ENCODE data around the gene SPAAR. TPM values are rescaled to one million over a fixed set of nuclear protein-coding genes. Genes with fewer than 3 reads are reported as not detected.

The SPAAR gene
- total RNA-seq, result not detected in 2 replicates

GRCh38 chr9:35909274-35909673 lies at the start of gene SPAAR:
Gene SPAAR, plus strand, starts transcription at chr9:35909490. Its CDS starts 974 bp downstream, at chr9:35910464.

DNA sequence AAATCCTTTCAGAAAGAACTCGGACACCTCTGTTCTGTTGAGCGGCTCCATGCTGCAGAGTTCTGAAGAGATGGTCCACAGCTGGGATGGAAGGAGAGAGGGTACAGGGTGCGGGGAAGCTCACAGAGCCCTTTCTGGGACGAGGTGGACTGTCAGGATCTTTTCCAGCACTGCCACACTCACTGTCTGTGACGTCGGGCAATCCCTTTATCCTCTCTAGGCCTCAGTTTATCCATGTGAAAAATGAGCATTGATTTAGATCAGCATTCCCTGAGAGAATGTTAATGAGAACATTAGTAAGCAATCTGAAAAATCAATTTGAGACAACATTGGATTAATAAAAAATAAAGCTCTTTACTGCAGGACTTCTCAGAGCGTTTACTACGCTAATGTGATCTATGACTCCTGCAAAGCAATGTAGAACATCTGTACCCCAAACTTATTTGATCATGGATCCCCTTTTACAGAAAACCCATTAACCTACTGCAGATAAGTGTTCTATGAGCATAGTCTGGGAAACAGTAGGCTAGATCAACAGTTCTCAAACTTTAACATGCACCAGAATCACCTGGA lies 38.9 kb upstream of the SPAAR start, which contains the start of gene OR13J1:
Gene OR13J1, minus strand, starts transcription at position 51 of the 573 bp plus-strand sequence. Its CDS starts 0 bp downstream, at position 51.

DNA sequence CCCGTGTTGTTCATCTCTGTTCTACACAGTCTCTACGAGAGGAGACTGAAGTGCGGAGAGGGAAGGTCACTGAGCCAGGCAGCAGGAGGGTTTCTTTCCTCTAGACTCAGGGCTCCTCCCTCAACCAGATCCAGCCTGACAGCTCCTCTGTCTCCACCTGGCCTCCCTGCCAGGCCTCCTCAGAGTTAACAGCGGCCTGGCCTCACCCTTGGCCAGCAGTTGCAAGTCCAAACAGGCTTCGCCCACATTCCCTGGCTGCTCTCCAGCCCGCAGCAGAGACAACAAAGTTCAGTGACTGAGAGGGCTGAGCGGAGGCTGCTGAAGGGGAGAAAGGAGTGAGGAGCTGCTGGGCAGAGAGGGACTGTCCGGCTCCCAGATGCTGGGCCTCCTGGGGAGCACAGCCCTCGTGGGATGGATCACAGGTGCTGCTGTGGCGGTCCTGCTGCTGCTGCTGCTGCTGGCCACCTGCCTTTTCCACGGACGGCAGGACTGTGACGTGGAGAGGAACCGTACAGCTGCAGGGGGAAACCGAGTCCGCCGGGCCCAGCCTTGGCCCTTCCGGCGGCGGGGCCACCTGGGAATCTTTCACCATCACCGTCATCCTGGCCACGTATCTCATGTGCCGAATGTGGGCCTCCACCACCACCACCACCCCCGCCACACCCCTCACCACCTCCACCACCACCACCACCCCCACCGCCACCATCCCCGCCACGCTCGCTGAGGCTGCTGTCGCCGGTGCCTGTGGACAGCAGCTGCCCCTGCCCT lies 3.2 kb upstream of the SPAAR start, which contains the start of gene HRCT1:
Gene HRCT1, plus strand, starts transcription at position 291 of the 768 bp plus-strand sequence. Its CDS starts 86 bp downstream, at position 377.

DNA sequence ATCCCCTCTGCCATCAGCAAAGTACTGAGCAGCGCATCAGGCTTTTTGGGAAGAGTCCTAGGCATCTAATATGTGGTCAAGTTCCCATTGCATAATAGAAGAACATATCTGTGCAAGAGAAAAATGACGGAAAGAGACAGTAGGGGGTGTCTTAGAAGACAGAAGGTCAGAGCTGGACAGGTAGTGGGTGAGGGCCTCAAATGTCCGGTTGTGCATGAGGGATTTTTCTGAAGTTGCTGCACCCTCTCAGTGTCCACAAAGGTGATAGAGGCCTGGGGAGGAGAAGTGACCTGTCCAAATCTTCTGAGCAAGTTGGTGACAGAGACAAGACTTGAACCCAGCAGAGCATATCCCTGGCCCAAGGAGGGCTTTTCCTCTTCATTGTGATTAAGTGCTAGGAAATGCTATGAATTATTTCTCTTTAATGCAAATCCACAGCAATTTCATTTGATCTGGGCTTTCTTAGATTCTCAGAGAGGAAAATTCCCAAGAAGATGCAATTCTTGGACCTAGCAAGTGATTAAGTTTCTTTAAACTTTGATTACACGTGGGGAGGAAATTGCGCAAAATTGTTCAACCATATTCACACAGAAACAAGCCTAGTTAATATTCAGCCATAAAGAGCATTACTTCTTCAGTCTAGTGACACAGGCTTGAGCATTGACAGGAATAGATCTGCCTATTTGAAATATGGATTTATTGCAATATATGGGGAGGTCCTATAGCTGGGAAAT lies 49.0 kb downstream of the SPAAR start, which contains the start of gene OR2S2:
Gene OR2S2, minus strand, starts transcription at position 51 of the 734 bp plus-strand sequence. CDS start 56 bp downstream, outside the sequence.

Other genes with a start within 250 kb of the SPAAR start
- gene ARHGEF39, start 244.3 kb upstream of the SPAAR start, total RNA-seq, result 7.8 and 23.5 TPM in 2 replicates
- gene CA9, start 235.6 kb upstream of the SPAAR start, total RNA-seq, result 0.23 and 2.1 TPM in 2 replicates
- gene TPM2, start 219.6 kb upstream of the SPAAR start, total RNA-seq, result 53.1 and 157 TPM in 2 replicates
- 141 and 149 TPM in 2 replicates for gene TLN1, start 177.3 kb upstream of the SPAAR start, total RNA-seq
- 47.2 and 49.3 TPM in 2 replicates for gene CREB3, start 176.8 kb upstream of the SPAAR start, total RNA-seq
- gene GBA2, start 160.3 kb upstream of the SPAAR start, total RNA-seq, result 17.4 and 17.6 TPM in 2 replicates
- gene RGP1, start 160.2 kb upstream of the SPAAR start, total RNA-seq, result 13.8 and 19.1 TPM in 2 replicates
- not detected in 2 replicates for gene MSMP, start 155.2 kb upstream of the SPAAR start, total RNA-seq
- 6.2 and 14.6 TPM in 2 replicates for gene NPR2, start 117.9 kb upstream of the SPAAR start, total RNA-seq
- gene SPAG8, start 97.2 kb upstream of the SPAAR start, total RNA-seq, result 0.04 TPM in 1 of 2 replicates, not detected in the other
- 25.4 and 28.3 TPM in 2 replicates for gene HINT2, start 94.4 kb upstream of the SPAAR start, total RNA-seq
- not detected in 2 replicates for gene FAM221B, start 80.8 kb upstream of the SPAAR start, total RNA-seq
- 1.1 and 3.7 TPM in 2 replicates for gene TMEM8B, start 80.3 kb upstream of the SPAAR start, total RNA-seq
- not detected in 2 replicates for gene OR13J1, start 39.1 kb upstream of the SPAAR start, total RNA-seq
- 0.68 and 1.0 TPM in 2 replicates for gene HRCT1, start 3.3 kb upstream of the SPAAR start, total RNA-seq
- not detected in 2 replicates for gene OR2S2, start 48.7 kb downstream of the SPAAR start, total RNA-seq
- gene RECK, start 127.4 kb downstream of the SPAAR start, total RNA-seq, result 1.7 and 3.2 TPM in 2 replicates
- gene GLIPR2, start 227.2 kb downstream of the SPAAR start, total RNA-seq, result 0.86 and 1.7 TPM in 2 replicates

Measured in hair follicular keratinocyte (primary cell).